T47D (cell line): ENCODE measurements around the gene ANO4.

Source experiments
- DNase-seq, 2 experiments: peaks; one replicate each; pipeline versions ENCODE4 v3.0.0 to v3.0.0-alpha.2; 2011 to 2012; ENCODE audit warnings: low read depth in 1 of 2, low spot score in 1 of 2
- JUND ChIP-seq: IDR thresholded peaks from 2 replicates; pipeline ENCODE4 v1.6.1; 2012; ENCODE audit warnings: low read depth
- in situ Hi-C: cut with HindIII; loops from 2 replicates; pipeline ENCODE4 v1.10.0; 2016; ENCODE audit warnings: low sequenced_read_pairs, low pct_unique_long_range_greater_than_20kb

The ANO4 gene

DNA sequence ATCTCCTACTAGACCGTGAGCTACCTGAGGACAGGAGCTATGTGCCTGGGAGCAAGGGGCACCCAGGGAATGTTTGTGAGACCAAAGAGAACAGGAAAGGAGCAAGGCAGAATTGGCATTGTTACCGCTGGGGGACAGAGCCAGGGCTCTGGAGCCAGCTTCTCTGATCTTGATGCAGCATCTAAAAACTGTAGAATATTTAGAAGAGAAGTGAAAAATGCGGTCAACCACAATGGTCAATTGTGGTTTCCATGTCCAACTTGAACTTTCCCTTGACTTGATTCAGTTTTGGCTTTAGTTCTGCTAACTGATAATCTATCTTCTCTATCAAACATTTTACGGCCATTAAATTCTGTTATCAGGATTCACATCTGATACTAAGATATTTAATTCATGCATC is 201.2 kb downstream of the ANO4 start:
- DNase-seq: no peak
- no peak for TF ChIP-seq JUND
- in situ Hi-C loops: no loop called here

DNA sequence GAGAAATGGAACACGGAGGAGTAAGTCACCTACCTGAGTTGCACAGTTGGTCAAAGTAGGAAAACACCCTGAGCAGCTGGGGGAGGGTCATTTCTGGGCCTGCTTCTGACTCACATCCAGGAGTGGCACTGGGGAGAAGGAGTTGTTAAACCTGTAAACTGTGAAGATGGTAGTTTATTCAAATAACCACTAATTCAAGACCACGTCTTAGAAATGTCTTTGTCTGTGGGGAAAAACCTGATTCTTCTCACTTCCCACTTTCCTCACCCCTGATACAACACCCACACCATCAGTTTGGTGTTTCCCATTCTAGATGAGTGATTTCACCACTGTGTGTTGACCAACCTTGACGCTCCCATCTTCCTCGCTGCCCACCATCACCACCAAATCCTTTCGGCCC is 207.1 kb downstream of the ANO4 start:
- no peak for TF ChIP-seq JUND
- no peak for DNase-seq
- in situ Hi-C loops: no loop called here

GRCh38 chr12:101002696-101003419 is 208.3 kb downstream of the ANO4 start:
- no peak for DNase-seq
- TF ChIP-seq JUND: no peak
- in situ Hi-C loops: no loop called here

DNA sequence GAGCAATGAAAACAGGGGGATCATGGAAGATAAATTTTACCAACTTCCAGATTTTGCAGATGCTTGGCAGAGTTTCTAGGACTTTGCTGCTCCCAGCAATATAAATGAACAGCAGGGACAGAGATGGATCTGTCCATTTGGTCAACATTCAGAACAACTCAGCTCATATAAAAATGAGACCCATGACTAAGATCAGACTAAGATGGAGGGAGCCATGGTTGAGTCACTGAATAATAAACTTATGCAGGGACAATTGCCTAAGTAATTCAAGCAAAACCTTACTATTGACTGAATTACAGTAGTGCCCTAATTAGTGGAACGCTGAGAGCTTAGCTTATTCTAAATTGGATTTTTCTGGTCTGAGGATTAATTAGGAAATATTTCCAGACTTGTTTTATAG is 210.3 kb downstream of the ANO4 start:
- no peak for DNase-seq
- no peak for TF ChIP-seq JUND
- in situ Hi-C loops: no loop called here

GRCh38 chr12:101009274-101009673 is 214.7 kb downstream of the ANO4 start:
- DNase-seq: no peak
- TF ChIP-seq JUND: no peak
- in situ Hi-C loops: no loop called here

GRCh38 chr12:101010896-101011295 is 216.3 kb downstream of the ANO4 start:
- TF ChIP-seq JUND: no peak
- in situ Hi-C loops: no loop called here
- DNase-seq: no peak

GRCh38 chr12:101013993-101014392 is 219.4 kb downstream of the ANO4 start:
- DNase-seq: no peak
- in situ Hi-C loops: no loop called here
- no peak for TF ChIP-seq JUND

- in situ Hi-C loops: no loop called here
- no peak for TF ChIP-seq JUND
Measured at GRCh38 chr12:101015044-101015443, 220.5 kb downstream of the ANO4 start.

DNA sequence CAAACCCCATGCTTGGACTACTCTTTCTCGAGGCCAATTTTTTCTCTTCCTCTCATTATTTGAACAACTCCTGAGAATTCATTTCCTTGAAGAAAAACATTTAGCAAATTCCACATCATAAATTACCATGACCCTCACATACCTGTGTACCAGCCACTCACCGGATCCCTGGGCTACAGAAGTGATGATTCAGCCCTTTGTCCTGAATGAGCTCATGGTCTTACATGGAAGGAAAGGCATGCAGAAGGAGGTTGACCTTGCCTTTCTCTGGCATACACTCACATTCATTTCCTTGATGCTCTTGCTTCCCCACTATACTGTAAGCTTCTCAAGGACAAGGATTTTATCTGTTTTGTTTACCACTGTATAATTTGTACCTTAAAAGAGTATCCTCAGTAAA is 224.0 kb downstream of the ANO4 start:
- in situ Hi-C loops: no loop called here
- no peak for DNase-seq
- TF ChIP-seq JUND: no peak

More at GRCh38 chr12:101015044-101015443, 220.5 kb downstream of the ANO4 start:
- DNase-seq: no peak

DNA sequence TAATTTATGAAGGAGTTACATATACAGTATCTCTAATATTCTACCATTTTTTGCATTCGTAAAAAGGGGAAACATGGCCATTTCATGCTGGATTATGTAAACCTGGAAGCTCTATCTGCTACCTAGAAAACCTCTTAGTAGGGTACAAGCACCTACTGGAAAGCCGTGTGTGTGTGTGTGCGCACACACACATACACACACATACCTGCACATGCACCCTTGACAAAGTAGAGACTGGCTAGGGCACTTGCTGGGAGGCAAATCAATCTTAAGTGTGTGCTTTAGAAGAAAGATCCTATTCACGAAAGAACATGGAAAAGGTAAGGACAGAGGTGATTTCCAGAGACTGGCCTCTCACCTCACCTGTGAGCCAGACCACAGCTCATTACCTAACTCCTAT is 224.6 kb downstream of the ANO4 start:
- in situ Hi-C loops: no loop called here
- no peak for TF ChIP-seq JUND
- DNase-seq: no peak

DNA sequence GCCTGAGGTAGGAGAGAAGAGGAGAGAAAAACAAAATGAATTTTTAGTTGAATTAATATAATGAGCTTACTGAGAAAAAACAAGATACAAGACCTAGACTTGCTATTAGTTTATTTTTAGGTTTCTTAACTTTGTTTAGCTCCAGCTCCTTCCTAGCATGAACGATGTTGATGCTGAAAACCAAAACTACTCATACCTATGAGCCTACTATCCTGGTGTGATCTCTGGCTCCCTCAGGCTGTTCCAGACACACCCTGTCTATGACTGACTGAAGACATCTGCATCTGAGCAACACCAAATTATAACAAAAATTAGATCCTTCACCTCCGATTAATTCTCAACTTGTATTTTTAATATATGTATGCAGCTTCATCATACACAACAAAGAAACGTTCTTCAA is 225.1 kb downstream of the ANO4 start:
- no peak for TF ChIP-seq JUND
- in situ Hi-C loops: no loop called here
- DNase-seq: no peak

GRCh38 chr12:101021442-101021841 is 226.9 kb downstream of the ANO4 start:
- in situ Hi-C loops: no loop called here
- DNase-seq: no peak
- no peak for TF ChIP-seq JUND

DNA sequence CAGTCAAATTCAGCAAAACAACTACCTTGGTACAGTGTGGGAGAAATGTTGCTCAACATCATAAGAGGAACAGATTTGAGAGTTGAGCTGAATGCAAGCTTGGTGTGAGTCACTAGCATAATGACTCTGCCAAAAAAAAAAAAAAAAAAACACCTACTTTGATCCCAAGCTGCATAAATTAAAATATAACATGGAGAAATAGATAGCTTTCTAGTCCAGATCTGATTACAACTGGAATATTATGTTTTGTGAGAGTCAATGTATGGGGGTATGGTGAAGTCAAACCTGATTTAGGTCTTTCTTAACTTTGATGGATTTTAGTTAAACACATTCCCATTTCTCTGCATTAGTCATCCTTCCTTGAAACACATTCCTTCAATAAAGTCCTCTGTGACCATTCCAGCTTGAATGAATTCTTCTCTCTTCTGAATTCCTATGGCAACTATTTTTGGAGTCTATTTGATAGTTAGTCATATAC is 227.4 kb downstream of the ANO4 start:
- in situ Hi-C loops: no loop called here
- TF ChIP-seq JUND: no peak
- DNase-seq: no peak

GRCh38 chr12:101027200-101027599 is 232.6 kb downstream of the ANO4 start:
- no peak for TF ChIP-seq JUND
- in situ Hi-C loops: no loop called here
- DNase-seq: no peak

DNA sequence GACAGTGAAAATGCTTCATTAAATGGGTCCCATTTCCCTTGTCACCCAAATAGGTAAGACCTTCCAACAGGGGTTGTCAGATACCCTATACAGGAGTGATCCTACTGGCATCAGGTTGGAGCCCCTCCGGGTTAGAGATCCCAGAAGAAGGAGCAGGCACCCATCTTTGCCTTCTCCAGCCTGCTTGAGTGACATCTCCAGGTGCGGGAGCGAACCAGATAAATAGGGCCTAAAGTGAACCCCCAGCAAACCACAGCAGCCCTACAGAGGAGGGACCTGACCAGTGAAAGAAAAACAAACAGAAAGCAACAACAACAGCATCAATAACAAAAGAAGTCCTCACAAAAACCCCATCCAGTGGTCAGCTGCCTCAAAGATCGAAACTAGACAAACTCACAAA is 233.2 kb downstream of the ANO4 start:
- in situ Hi-C loops: no loop called here
- TF ChIP-seq JUND: no peak
- DNase-seq: no peak
